Measurements from ENCODE around the gene CALD1.

The CALD1 gene

GRCh38 chr7:134834689-134835462 lies 55.4 kb downstream of the CALD1 start:
- no peak overlapping the region for H3K4me3 ChIP-seq (ENCODE audit: low read depth, low read length)
- H3K27me3 ChIP-seq = no peaks in the 10 kb centered on the region
- TF ChIP-seq CTCF (IDR thresholded peaks at IDR 0.05; ENCODE audit: low read depth, low read length) = no peak
- H3K9me3 ChIP-seq = no peaks in the 10 kb centered on the region
- no peak for DNase-seq
- no peaks in the 10 kb centered on the region for H3K36me3 ChIP-seq
- peaks cover 5% of the 10 kb centered on the region; the same call in 1 of the 2 replicates for H3K4me1 ChIP-seq

GRCh38 chr7:134835463-134835823 lies 56.0 kb downstream of the CALD1 start:
- Histone ChIP-seq H3K27me3 (no peaks in the 10 kb centered on the region), H3K9me3 (no peaks in the 10 kb centered on the region)

GRCh38 chr7:134836447-134836846 lies 57.0 kb downstream of the CALD1 start:
- Histone ChIP-seq H3K9me3 (no peaks in the 10 kb centered on the region), H3K4me1 (peaks cover 5% of the 10 kb centered on the region; the same call in 1 of the 2 replicates), H3K36me3 (no peaks in the 10 kb centered on the region), H3K27me3 (no peaks in the 10 kb centered on the region), H3K4me3 (ENCODE audit: low read depth, low read length) (no peak overlapping the region)
- DNase-seq = no peak
- no peak for TF ChIP-seq CTCF (IDR thresholded peaks at IDR 0.05; ENCODE audit: low read depth, low read length)

More at GRCh38 chr7:134835463-134835823, 56.0 kb downstream of the CALD1 start:
- DNase-seq = no peak
- H3K36me3 ChIP-seq = no peaks in the 10 kb centered on the region
- peaks cover 5% of the 10 kb centered on the region; the same call in 1 of the 2 replicates for H3K4me1 ChIP-seq
- H3K4me3 ChIP-seq (ENCODE audit: low read depth, low read length) = no peak overlapping the region
- TF ChIP-seq CTCF (IDR thresholded peaks at IDR 0.05; ENCODE audit: low read depth, low read length) = no peak

GRCh38 chr7:134839298-134839697 lies 59.9 kb downstream of the CALD1 start:
- Histone ChIP-seq H3K9me3 (no peaks in the 10 kb centered on the region), H3K27me3 (peaks cover 6% of the 10 kb centered on the region; the same call in 1 of the 2 replicates), H3K4me3 (ENCODE audit: low read depth, low read length) (no peak overlapping the region), H3K36me3 (no peaks in the 10 kb centered on the region), H3K4me1 (peaks cover 5% of the 10 kb centered on the region; the same call in 1 of the 2 replicates)
- DNase-seq = no peak
- TF ChIP-seq CTCF (IDR thresholded peaks at IDR 0.05; ENCODE audit: low read depth, low read length) = no peak

- no peak for DNase-seq
- H3K4me3 ChIP-seq (ENCODE audit: low read depth, low read length) = no peak overlapping the region
- peaks cover 6% of the 10 kb centered on the region; the same call in 1 of the 2 replicates for H3K27me3 ChIP-seq
- no peak for TF ChIP-seq CTCF (IDR thresholded peaks at IDR 0.05; ENCODE audit: low read depth, low read length)
- no peaks in the 10 kb centered on the region for H3K36me3 ChIP-seq
- H3K4me1 ChIP-seq = no peaks in the 10 kb centered on the region
- no peaks in the 10 kb centered on the region for H3K9me3 ChIP-seq
These were observed 62.6 kb downstream of the CALD1 start for GRCh38 chr7:134842062-134842461.

GRCh38 chr7:134842886-134843430 lies 63.5 kb downstream of the CALD1 start:
- Histone ChIP-seq H3K36me3 (no peaks in the 10 kb centered on the region), H3K9me3 (no peaks in the 10 kb centered on the region), H3K27me3 (peaks cover 6% of the 10 kb centered on the region; the same call in 1 of the 2 replicates), H3K4me1 (no peaks in the 10 kb centered on the region), H3K4me3 (ENCODE audit: low read depth, low read length) (no peak overlapping the region)
- no peak for DNase-seq
- no peak for TF ChIP-seq CTCF (IDR thresholded peaks at IDR 0.05; ENCODE audit: low read depth, low read length)

All from BE2C (cell line).